ENCODE measurements around the gene UMODL1.
"Not testable (repeated sequence)": the region's sequence is repeated elsewhere in the genome, so short reads cannot be mapped to it uniquely, and the experiment has no call there.

Gene UMODL1

DNA sequence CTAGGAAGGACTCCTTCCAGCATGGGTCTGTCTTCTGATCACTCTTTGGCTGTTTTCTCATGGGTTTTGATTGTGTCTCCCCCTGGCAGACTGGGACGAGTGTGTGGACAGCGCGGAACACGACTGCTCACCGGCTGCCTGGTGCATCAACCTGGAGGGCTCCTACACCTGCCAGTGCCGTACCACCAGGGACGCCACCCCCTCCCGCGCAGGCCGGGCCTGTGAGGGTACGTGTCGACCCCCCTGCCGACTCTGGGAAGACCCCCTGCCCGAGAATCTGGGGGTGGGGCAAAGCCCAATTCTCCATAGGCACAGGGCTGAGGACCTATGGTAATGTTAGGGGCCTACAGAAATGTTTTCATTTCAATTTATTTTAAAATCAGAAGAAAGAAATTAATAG is 38.4 kb downstream of the UMODL1 start:
- Histone ChIP-seq H3K4me3 (ENCODE audit: low read length) (no peak overlapping the region), H3K9ac (ENCODE audit: low read length) (no peak overlapping the region), H3K36me3 (ENCODE audit: control insufficient read depth, insufficient read depth, low read length) (no peaks in the 10 kb centered on the region), H3K4me1 (ENCODE audit: control insufficient read depth, insufficient read depth, low read length) (peaks cover 13% of the 10 kb centered on the region), H3K27me3 (ENCODE audit: control insufficient read depth, insufficient read depth, low read length) (no peaks in the 10 kb centered on the region), H3K9me3 (ENCODE audit: control insufficient read depth, low read length) (no peaks in the 10 kb centered on the region)

DNA sequence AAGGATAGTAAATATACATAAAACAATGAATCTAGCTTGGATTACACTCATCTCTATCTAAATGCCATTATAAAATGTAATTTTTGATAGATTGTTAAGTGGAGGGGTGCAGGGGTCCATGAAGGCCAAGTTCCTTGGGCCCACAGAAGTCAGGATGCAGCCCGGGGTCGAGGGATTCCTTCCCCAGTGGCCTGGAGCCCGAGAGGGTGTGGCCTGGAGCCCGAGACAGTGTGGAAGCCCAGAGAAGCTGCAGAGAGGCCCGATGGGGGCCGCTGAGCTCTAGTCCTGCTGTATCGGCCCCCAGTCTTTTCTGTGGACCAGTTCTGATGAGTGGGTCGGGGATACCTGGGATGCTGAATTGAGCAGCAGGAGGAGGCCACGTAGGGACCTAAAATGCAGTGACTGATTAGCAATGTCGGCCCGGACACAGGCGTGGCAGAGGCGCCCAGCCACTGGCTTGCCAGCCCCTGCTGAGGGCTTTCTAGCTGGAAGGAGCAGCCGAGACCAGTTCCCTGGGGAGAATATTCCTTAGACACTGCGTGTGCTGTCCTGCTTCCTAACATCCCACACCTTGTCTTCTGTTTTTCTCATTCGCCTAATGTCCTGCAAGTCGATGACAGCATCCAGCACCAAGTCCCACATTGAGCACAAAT is 38.9 kb downstream of the UMODL1 start:
- H3K4me3 ChIP-seq (ENCODE audit: low read length) = no peak overlapping the region
- H3K9ac ChIP-seq (ENCODE audit: low read length) = no peak overlapping the region
- H3K9me3 ChIP-seq (ENCODE audit: control insufficient read depth, low read length) = no peaks in the 10 kb centered on the region
- peaks cover 13% of the 10 kb centered on the region for H3K4me1 ChIP-seq (ENCODE audit: control insufficient read depth, insufficient read depth, low read length)
- no peaks in the 10 kb centered on the region for H3K27me3 ChIP-seq (ENCODE audit: control insufficient read depth, insufficient read depth, low read length)
- H3K36me3 ChIP-seq (ENCODE audit: control insufficient read depth, insufficient read depth, low read length) = no peaks in the 10 kb centered on the region

DNA sequence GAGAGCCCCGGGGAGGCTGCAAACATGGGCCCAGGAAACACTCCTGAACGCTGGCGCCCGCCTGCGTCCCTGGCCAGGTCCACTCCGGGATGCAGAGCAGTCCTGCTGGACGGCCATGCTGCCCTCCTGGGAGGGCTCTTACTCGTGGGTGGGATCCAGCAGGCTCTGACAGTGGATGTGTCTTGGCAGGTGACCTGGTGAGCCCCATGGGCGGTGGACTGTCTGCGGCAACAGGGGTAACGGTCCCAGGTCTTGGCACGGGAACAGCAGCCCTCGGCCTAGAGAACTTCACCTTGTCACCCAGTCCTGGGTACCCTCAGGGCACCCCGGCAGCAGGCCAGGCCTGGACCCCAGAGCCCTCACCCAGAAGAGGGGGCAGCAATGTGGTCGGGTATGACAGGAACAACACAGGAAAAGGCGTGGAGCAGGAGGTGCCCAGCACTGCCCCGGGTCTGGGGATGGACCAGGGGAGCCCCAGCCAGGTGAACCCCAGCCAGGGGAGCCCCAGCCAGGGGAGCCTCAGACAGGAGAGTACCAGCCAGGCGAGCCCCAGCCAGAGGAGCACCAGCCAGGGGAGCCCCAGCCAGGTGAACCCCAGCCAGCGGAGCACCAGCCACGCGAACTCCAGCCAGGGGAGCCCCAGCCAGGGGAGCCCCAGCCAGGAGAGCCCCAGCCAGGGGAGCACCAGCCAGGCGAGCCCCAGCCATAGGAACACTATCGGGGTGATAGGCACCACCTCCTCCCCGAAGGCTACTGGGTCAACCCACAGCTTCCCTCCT is 39.8 kb downstream of the UMODL1 start:
- Histone ChIP-seq H3K9me3 (ENCODE audit: control insufficient read depth, low read length) (no peaks in the 10 kb centered on the region), H3K27me3 (ENCODE audit: control insufficient read depth, insufficient read depth, low read length) (no peaks in the 10 kb centered on the region), H3K4me3 (ENCODE audit: low read length) (no peak overlapping the region), H3K36me3 (ENCODE audit: control insufficient read depth, insufficient read depth, low read length) (no peaks in the 10 kb centered on the region), H3K4me1 (ENCODE audit: control insufficient read depth, insufficient read depth, low read length) (peaks cover 13% of the 10 kb centered on the region), H3K9ac (ENCODE audit: low read length) (no peak overlapping the region)

DNA sequence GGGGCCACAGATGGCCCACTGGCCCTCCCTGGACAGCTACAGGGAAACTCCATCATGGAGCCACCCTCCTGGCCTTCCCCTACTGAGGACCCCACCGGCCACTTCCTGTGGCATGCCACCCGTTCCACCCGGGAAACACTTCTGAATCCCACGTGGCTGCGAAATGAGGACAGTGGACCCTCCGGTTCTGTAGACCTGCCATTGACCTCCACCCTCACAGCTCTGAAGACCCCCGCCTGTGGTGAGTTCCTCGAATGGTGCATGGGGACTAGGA is 40.3 kb downstream of the UMODL1 start:
- no peak overlapping the region for H3K9ac ChIP-seq (ENCODE audit: low read length)
- no peaks in the 10 kb centered on the region for H3K27me3 ChIP-seq (ENCODE audit: control insufficient read depth, insufficient read depth, low read length)
- no peaks in the 10 kb centered on the region for H3K9me3 ChIP-seq (ENCODE audit: control insufficient read depth, low read length)
- no peak overlapping the region for H3K4me3 ChIP-seq (ENCODE audit: low read length)
- H3K36me3 ChIP-seq (ENCODE audit: control insufficient read depth, insufficient read depth, low read length) = no peaks in the 10 kb centered on the region
- peaks cover 13% of the 10 kb centered on the region for H3K4me1 ChIP-seq (ENCODE audit: control insufficient read depth, insufficient read depth, low read length)

DNA sequence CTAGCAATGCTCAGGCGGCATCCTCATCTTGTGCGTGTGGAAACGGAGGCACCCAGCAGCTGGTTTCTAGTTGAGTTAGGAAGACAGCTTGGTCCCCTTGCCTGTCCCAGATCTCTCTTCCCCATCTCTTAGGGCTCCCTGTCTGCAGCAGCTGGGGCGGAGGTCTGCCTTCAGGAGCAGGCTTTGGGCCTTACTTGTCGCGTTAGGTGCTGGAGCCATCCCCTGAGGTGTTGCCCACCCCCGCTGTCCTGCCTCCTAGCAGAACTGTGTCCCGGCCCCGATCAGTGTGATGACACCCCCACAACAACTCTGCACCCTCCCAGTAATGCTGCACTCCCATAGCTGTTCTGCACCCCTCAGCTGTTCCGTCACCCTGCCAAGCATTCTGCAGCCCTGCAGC is 40.7 kb downstream of the UMODL1 start:
- Histone ChIP-seq H3K9me3 (ENCODE audit: control insufficient read depth, low read length) (no peaks in the 10 kb centered on the region), H3K9ac (ENCODE audit: low read length) (no peak overlapping the region), H3K4me3 (ENCODE audit: low read length) (no peak overlapping the region), H3K4me1 (ENCODE audit: control insufficient read depth, insufficient read depth, low read length) (peaks cover 13% of the 10 kb centered on the region), H3K27me3 (ENCODE audit: control insufficient read depth, insufficient read depth, low read length) (no peaks in the 10 kb centered on the region), H3K36me3 (ENCODE audit: control insufficient read depth, insufficient read depth, low read length) (no peaks in the 10 kb centered on the region)

DNA sequence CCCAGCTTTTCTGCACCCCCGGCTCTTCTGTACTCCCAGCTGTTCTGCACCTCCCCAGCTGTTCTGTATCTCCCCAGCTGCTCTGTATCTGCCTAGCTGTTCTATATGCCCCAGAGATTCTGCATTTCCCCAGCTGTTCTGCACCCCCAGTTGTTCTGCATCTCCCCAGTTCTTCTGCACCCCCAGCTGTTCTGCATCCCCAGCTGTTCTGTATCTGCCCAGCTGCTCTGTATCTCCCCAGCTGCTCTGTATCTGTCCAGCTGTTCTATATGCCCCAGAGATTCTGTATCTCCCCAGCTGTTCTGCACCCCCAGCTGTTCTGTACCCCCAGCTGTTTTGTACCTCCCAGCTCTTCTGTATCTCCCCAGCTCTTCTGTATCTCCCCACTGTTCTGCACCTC is 41.1 kb downstream of the UMODL1 start:
- peaks cover 15% of the 10 kb centered on the region for H3K4me1 ChIP-seq (ENCODE audit: control insufficient read depth, insufficient read depth, low read length)
- H3K4me3 ChIP-seq (ENCODE audit: low read length) = no peak overlapping the region
- no peaks in the 10 kb centered on the region for H3K36me3 ChIP-seq (ENCODE audit: control insufficient read depth, insufficient read depth, low read length)
- H3K27me3 ChIP-seq (ENCODE audit: control insufficient read depth, insufficient read depth, low read length) = no peaks in the 10 kb centered on the region
- H3K9ac ChIP-seq (ENCODE audit: low read length) = no peak overlapping the region
- no peaks in the 10 kb centered on the region for H3K9me3 ChIP-seq (ENCODE audit: control insufficient read depth, low read length)

DNA sequence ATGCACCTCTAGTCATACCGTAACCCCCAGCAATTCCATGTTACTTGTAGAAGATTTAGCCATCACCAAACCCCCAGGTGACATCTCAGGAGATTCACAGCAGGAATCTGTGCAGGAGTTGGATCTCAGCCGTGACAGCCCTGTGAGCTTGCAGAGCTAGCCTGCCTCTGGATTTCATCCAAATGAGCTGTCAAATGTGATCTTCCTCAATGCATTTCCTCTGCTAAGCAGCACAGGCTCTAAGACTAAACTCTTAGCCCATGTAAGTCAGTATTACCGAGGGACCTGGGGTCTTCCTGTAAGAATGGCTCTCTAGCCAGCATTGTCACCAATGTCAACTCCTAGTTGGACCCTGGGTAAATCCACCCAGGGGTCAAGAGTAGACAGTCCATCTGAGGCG is 41.7 kb downstream of the UMODL1 start:
- Histone ChIP-seq H3K4me1 (ENCODE audit: control insufficient read depth, insufficient read depth, low read length) (peaks cover 11% of the 10 kb centered on the region), H3K9me3 (ENCODE audit: control insufficient read depth, low read length) (no peaks in the 10 kb centered on the region), H3K27me3 (ENCODE audit: control insufficient read depth, insufficient read depth, low read length) (no peaks in the 10 kb centered on the region), H3K9ac (ENCODE audit: low read length) (no peak overlapping the region), H3K36me3 (ENCODE audit: control insufficient read depth, insufficient read depth, low read length) (no peaks in the 10 kb centered on the region), H3K4me3 (ENCODE audit: low read length) (no peak overlapping the region)

DNA sequence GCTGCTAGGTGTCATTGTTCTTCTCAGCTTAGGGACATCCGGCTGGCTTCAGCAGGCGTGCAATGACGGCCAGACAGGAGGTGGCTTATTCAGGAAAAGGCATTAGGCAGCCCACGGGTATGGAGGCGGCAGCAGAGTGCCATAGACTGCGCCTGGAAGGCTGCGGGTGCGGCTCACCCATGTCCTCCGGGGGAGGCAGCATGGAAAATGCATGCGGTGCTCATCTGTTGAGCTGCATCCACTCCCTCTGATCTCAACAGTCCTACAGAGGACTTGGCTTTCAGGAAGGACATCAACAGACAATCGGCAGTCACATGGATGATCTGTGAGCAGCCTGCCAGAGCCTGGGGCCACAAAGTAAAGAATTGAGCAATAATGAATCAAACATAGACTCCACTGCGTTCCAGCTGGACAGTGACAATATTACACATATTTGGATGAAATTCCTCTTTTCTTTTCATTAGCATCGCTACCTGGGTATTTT is 42.9 kb downstream of the UMODL1 start:
- Histone ChIP-seq H3K36me3 (ENCODE audit: control insufficient read depth, insufficient read depth, low read length) (no peaks in the 10 kb centered on the region), H3K9ac (ENCODE audit: low read length) (no peak overlapping the region), H3K4me3 (ENCODE audit: low read length) (no peak overlapping the region), H3K4me1 (ENCODE audit: control insufficient read depth, insufficient read depth, low read length) (peaks cover 5% of the 10 kb centered on the region), H3K27me3 (ENCODE audit: control insufficient read depth, insufficient read depth, low read length) (peaks cover 8% of the 10 kb centered on the region), H3K9me3 (ENCODE audit: control insufficient read depth, low read length) (no peaks in the 10 kb centered on the region)

DNA sequence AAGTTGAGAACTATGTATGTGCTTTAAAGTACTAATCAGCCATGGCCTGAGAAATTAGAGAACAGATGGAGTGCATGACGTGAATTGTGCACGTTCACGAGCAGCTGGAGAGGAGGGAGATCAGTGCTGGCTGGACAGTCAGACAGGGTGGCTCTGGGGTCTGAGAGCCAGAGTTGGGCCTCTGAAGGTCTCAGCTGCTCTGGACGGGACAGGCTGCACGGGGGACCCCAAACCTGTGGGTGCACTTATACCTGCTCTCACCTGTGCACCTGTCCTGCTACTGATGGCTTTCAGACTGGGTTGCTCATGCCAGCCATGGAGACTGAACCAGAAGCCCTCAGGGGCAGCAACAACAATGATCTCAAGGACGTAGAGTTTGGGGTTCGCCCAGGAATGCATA is 43.5 kb downstream of the UMODL1 start:
- Histone ChIP-seq H3K36me3 (ENCODE audit: control insufficient read depth, insufficient read depth, low read length) (no peaks in the 10 kb centered on the region), H3K27me3 (ENCODE audit: control insufficient read depth, insufficient read depth, low read length) (peaks cover 8% of the 10 kb centered on the region), H3K9ac (ENCODE audit: low read length) (no peak overlapping the region)

DNA sequence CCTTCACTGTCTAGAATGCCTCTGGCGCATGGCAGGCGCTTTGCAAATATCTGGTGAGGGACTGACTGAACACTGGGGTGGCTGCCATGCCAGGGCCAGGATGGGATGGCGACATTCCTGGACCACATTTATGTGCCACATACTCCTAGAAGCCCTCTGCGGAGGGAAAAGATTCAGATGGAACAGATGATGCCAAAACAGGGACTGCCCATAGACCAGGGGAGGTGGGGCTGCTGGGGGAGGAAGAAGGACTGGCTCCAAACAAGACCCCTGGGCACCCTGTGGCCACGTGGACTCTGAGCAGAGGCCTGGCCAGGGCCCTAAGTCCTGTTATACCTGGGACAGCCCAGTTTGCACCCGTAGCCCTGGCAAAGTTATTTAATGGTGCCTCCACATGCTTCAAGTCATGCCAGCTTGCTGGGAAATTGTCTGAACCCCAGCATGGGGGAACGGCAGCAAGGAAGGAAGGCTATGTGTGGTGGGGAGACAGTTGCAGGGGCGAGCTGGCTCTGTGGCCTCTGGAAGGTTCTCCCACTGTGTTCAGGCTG is 44.1 kb downstream of the UMODL1 start:
- peaks cover 8% of the 10 kb centered on the region for H3K27me3 ChIP-seq (ENCODE audit: control insufficient read depth, insufficient read depth, low read length)
- peaks cover 5% of the 10 kb centered on the region for H3K4me1 ChIP-seq (ENCODE audit: control insufficient read depth, insufficient read depth, low read length)
- no peaks in the 10 kb centered on the region for H3K9me3 ChIP-seq (ENCODE audit: control insufficient read depth, low read length)
- no peaks in the 10 kb centered on the region for H3K36me3 ChIP-seq (ENCODE audit: control insufficient read depth, insufficient read depth, low read length)
- no peak overlapping the region for H3K9ac ChIP-seq (ENCODE audit: low read length)
- H3K4me3 ChIP-seq (ENCODE audit: low read length) = no peak overlapping the region

More for the DNA sequence above, 43.5 kb downstream of the UMODL1 start:
- H3K4me3 ChIP-seq (ENCODE audit: low read length) = no peak overlapping the region
- no peaks in the 10 kb centered on the region for H3K9me3 ChIP-seq (ENCODE audit: control insufficient read depth, low read length)
- peaks cover 5% of the 10 kb centered on the region for H3K4me1 ChIP-seq (ENCODE audit: control insufficient read depth, insufficient read depth, low read length)

DNA sequence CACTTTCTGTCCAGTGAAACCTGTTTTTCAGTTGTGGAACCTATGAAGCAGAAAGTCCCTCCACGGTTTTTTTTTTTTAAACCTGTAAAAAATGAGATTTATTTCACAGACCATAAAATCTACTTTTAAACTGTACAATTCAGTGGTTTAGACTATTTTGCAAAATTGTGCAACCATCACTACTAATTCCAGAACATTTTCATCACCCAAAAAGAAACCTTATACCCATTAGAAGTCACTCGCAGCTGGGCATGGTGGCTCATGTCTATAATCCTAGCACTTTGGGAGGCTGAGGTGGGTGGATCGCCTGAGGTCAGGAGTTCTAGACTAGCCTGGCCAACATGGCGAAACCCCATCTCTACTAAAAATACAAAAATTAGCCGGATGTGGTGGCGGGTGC is 45.4 kb downstream of the UMODL1 start:
- not testable (repeated sequence) for H3K4me3 ChIP-seq (ENCODE audit: low read length); H3K9me3 ChIP-seq (ENCODE audit: control insufficient read depth, low read length); H3K36me3 ChIP-seq (ENCODE audit: control insufficient read depth, insufficient read depth, low read length); H3K9ac ChIP-seq (ENCODE audit: low read length); H3K4me1 ChIP-seq (ENCODE audit: control insufficient read depth, insufficient read depth, low read length)
- peaks cover 14% of the 10 kb centered on the region for H3K27me3 ChIP-seq (ENCODE audit: control insufficient read depth, insufficient read depth, low read length)

DNA sequence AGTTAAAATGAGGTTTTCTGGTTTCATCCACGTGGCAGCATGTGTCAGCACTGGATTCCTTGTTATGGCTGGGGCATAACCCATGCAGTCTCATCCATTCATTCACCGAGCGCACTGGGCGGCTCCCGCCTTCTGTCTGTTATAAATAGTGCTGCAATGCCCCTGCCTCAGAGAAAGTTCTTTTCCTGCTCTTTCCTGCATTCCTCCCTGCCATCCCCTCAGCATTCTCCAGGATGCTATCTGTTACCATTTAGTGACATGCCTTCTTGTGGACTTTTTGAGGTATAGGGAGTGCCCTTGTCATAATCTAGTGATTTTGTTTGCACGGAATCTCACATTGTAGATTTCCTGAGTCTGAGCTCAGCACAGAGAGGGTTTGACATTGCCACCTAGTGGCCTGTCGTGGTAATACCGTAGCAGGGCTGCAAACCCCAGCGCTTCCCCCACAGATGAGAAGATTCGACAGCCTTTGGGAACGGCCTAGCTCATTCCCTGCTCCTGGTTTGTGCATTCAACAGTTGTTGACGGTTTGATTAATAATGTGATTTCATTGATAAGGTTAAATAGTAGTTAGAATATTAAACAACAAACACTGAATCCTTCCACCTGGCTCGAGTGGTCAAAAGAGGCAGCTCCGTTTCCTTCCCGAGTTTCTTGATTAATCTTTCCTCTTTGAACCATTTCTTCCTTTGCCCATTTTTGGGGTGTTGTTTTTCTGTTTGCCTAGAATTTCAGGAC is 46.3 kb downstream of the UMODL1 start:
- H3K4me1 ChIP-seq (ENCODE audit: control insufficient read depth, insufficient read depth, low read length) = peaks cover 18% of the 10 kb centered on the region
- no peak overlapping the region for H3K4me3 ChIP-seq (ENCODE audit: low read length)
- H3K9ac ChIP-seq (ENCODE audit: low read length) = no peak overlapping the region

More for the DNA sequence above, 46.3 kb downstream of the UMODL1 start:
- Histone ChIP-seq H3K9me3 (ENCODE audit: control insufficient read depth, low read length) (no peaks in the 10 kb centered on the region), H3K27me3 (ENCODE audit: control insufficient read depth, insufficient read depth, low read length) (peaks cover 14% of the 10 kb centered on the region), H3K36me3 (ENCODE audit: control insufficient read depth, insufficient read depth, low read length) (no peaks in the 10 kb centered on the region)
